Hepatocyte (in vitro differentiated cells): ENCODE results near the gene IMMP2L. TPM values are rescaled to one million over a fixed set of nuclear protein-coding genes. Genes with fewer than 3 reads are reported as not detected.

Experiments used
- DNase-seq: peaks from one replicate; pipeline ENCODE4 v3.0.0-alpha.2; 2016; ENCODE audit warnings: low spot score
- H2AFZ ChIP-seq: fragments of 200-600 bp; sonication (generic); 2 replicates; pipeline ENCODE4 v1.6.0; 2016; ENCODE audit warnings: antibody characterized with exemption, mild to moderate bottlenecking
- H3K27ac ChIP-seq: fragments of 200-600 bp; sonication (generic); 2 replicates; pipeline ENCODE4 v1.5.1; 2016; ENCODE audit warnings: mild to moderate bottlenecking
- H3K27me3 ChIP-seq: fragments of 200-600 bp; sonication (generic); 2 replicates; pipeline ENCODE4 v1.6.1; 2016
- H3K36me3 ChIP-seq: fragments of 200-600 bp; sonication (generic); replicated peaks from 2 replicates; pipeline ENCODE4 v1.5.1; 2016; ENCODE audit warnings: low read depth; ENCODE audit not compliant: insufficient read depth
- H3K4me1 ChIP-seq: fragments of 200-600 bp; sonication (generic); 2 replicates; pipeline ENCODE4 v1.5.1; 2016; ENCODE audit warnings: mild to moderate bottlenecking, moderate library complexity; ENCODE audit not compliant: insufficient read depth
- H3K4me2 ChIP-seq: fragments of 200-600 bp; sonication (generic); 2 replicates; pipeline ENCODE4 v1.6.0; 2016
- H3K4me3 ChIP-seq: fragments of 200-600 bp; sonication (generic); 2 replicates; pipeline ENCODE4 v1.5.1; 2016; ENCODE audit warnings: mild to moderate bottlenecking
- H3K79me2 ChIP-seq: fragments of 200-600 bp; sonication (generic); 2 replicates; pipeline ENCODE4 v1.6.0; 2017; ENCODE audit warnings: mild to moderate bottlenecking
- H3K9me2 ChIP-seq: fragments of 200-600 bp; sonication (generic); replicated peaks from 2 replicates; pipeline ENCODE4 v1.6.0; 2017; ENCODE audit warnings: mild to moderate bottlenecking; ENCODE audit not compliant: insufficient read depth
- H3K9me3 ChIP-seq: fragments of 200-600 bp; sonication (generic); 2 replicates; pipeline ENCODE4 v1.5.1; 2016; ENCODE audit warnings: low read depth, mild to moderate bottlenecking
- H4K20me1 ChIP-seq: fragments of 200-600 bp; sonication (generic); 2 replicates; pipeline ENCODE4 v1.6.0; 2016; ENCODE audit warnings: mild to moderate bottlenecking; ENCODE audit not compliant: insufficient read depth, poor library complexity, severe bottlenecking
- EZH2 ChIP-seq: fragments of 200-600 bp; sonication (generic); IDR thresholded peaks from 2 replicates; pipeline ENCODE4 v1.6.1; 2016; ENCODE audit warnings: antibody characterized with exemption, mild to moderate bottlenecking, borderline replicate concordance
- EZH2phosphoT487 ChIP-seq: fragments of 200-600 bp; sonication (generic); IDR thresholded peaks from one replicate; pipeline ENCODE4 v1.6.1; 2018; ENCODE audit warnings: antibody characterized with exemption, mild to moderate bottlenecking, low read depth, moderate library complexity; ENCODE audit not compliant: unreplicated experiment, severe bottlenecking
- WGBS: methylation state at CpG from one replicate; pipeline ENCODE4 v1.1.6; 2016; ENCODE audit warnings: low lambda C conversion rate; ENCODE audit errors: missing lambda C conversion rate; 5-methylcytosine and 5-hydroxymethylcytosine counted together
- polyA plus RNA-seq: library from polyadenylated mRNA; unstranded; fragments of >200 nt; fragmentation: Nextera tagmentation; extraction: Ambion mirVana; gene quantifications from 2 replicates; pipeline ENCODE4 v1.2.1, GENCODE V29; 2016
- total RNA-seq: library from RNA; depleted of rRNA; stranded (reverse); fragments of >200 nt; gene quantifications from 2 replicates; pipeline ENCODE4 v1.2.3, GENCODE V29; 2014
- TF ChIP-seq, protein P1 (sequence below): fragments of 200-600 bp; sonication (generic); IDR thresholded peaks from 2 replicates; pipeline ENCODE4 v1.5.1; 2016; ENCODE audit warnings: antibody characterized with exemption, mild to moderate bottlenecking; ENCODE audit not compliant: poor library complexity

The IMMP2L gene
- total and polyA plus RNA-seq, 2 experiments from 2014 or later, result 13.3 to 17.6 TPM

DNA sequence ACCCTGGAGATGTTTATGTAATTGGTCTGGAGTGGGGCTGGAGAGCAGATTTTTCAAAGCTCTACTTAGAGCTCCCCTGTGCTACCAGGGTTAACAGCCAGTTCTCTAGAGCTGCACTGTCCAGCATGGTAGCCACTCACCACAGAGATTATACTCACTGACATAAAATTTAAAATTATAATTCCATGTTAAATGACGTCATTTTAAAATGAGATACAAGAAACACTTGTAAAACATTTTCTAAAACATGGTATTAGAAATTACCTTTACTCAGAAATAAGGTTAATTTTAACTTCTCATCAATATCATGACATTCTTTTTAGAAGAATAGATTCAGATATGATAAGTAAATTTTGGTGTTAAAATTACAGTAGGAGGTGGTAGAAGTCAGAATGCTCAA, 777.5 kb downstream of the IMMP2L start:
- Histone ChIP-seq H3K4me2 (no peak overlapping the region), H3K36me3 (no peaks in the 10 kb centered on the region), H3K79me2 (no peaks in the 10 kb centered on the region), H4K20me1 (no peaks in the 10 kb centered on the region), H3K9me3 (no peaks in the 10 kb centered on the region), H3K27ac (no peak overlapping the region), H2AFZ (no peak overlapping the region), H3K27me3 (no peaks in the 10 kb centered on the region), H3K4me3 (no peak overlapping the region), H3K9me2 (no peaks in the 10 kb centered on the region), H3K4me1 (no peaks in the 10 kb centered on the region)
- no peak for DNase-seq
- 86% methylated on average over 1 of the region's 1 CpG for WGBS
- TF ChIP-seq EZH2 (no peak), EZH2phosphoT487 (no peak)
- TF ChIP-seq, protein P1, sequence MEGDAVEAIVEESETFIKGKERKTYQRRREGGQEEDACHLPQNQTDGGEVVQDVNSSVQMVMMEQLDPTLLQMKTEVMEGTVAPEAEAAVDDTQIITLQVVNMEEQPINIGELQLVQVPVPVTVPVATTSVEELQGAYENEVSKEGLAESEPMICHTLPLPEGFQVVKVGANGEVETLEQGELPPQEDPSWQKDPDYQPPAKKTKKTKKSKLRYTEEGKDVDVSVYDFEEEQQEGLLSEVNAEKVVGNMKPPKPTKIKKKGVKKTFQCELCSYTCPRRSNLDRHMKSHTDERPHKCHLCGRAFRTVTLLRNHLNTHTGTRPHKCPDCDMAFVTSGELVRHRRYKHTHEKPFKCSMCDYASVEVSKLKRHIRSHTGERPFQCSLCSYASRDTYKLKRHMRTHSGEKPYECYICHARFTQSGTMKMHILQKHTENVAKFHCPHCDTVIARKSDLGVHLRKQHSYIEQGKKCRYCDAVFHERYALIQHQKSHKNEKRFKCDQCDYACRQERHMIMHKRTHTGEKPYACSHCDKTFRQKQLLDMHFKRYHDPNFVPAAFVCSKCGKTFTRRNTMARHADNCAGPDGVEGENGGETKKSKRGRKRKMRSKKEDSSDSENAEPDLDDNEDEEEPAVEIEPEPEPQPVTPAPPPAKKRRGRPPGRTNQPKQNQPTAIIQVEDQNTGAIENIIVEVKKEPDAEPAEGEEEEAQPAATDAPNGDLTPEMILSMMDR, result no peak

DNA sequence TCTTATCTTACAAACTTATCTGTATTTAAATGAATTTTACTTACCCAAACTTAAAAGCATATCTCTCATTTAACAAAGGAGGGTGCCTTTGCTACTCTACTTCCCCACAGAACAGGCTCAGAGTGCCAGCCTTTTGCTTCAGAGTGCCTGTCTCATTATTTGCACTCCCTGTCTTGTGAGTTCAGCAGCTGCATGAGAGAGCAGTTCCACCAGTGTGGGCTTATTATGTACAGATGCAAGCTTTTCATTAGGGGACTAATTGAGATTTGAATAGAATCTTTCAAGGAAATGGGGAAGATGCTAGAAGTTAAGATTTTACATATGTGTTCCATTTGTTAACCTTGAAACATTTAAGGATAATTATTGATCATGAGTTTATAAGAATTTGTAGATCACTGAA, 781.6 kb downstream of the IMMP2L start:
- no peaks in the 10 kb centered on the region for H3K79me2 ChIP-seq
- H3K4me1 ChIP-seq, result no peaks in the 10 kb centered on the region
- H3K27ac ChIP-seq, result no peak overlapping the region
- H3K36me3 ChIP-seq, result no peaks in the 10 kb centered on the region
- H3K27me3 ChIP-seq, result no peaks in the 10 kb centered on the region
- no peaks in the 10 kb centered on the region for H4K20me1 ChIP-seq
- no peak overlapping the region for H3K4me3 ChIP-seq
- H3K4me2 ChIP-seq, result no peak overlapping the region
- H2AFZ ChIP-seq, result no peak overlapping the region
- H3K9me2 ChIP-seq, result no peaks in the 10 kb centered on the region
- no peak for TF ChIP-seq EZH2phosphoT487
- TF ChIP-seq, protein P1, result no peak
- TF ChIP-seq EZH2, result no peak
- H3K9me3 ChIP-seq, result no peaks in the 10 kb centered on the region
- no peak for DNase-seq

DNA sequence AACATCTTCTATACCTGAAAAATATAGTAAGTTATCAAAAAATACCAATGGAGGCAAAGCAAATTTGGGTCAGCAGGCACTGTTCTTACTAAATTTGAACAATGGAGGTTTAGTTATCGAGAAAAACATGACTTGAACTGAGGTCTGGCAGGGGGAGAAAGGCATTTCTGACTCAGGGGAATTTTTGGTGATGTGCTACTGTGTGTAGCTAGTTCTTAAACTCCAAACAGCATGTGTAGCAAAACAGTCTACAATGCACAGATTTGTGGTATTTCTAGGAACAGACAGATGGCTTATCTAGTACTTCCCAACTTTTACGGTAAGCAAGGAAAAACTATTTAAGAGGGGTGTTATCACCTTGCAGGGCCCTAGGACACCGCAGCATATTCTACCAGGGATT, 783.0 kb downstream of the IMMP2L start:
- no peak for DNase-seq
- Histone ChIP-seq H3K36me3 (no peaks in the 10 kb centered on the region), H3K27ac (no peak overlapping the region), H3K9me3 (no peaks in the 10 kb centered on the region), H3K4me2 (no peak overlapping the region), H3K4me3 (no peak overlapping the region), H2AFZ (no peak overlapping the region), H4K20me1 (no peaks in the 10 kb centered on the region), H3K79me2 (no peaks in the 10 kb centered on the region), H3K9me2 (no peaks in the 10 kb centered on the region), H3K27me3 (no peaks in the 10 kb centered on the region), H3K4me1 (no peaks in the 10 kb centered on the region)
- 63% methylated on average over 3 of the region's 3 CpGs for WGBS
- TF ChIP-seq EZH2phosphoT487 (no peak), EZH2 (no peak)
- TF ChIP-seq, protein P1, result no peak

DNA sequence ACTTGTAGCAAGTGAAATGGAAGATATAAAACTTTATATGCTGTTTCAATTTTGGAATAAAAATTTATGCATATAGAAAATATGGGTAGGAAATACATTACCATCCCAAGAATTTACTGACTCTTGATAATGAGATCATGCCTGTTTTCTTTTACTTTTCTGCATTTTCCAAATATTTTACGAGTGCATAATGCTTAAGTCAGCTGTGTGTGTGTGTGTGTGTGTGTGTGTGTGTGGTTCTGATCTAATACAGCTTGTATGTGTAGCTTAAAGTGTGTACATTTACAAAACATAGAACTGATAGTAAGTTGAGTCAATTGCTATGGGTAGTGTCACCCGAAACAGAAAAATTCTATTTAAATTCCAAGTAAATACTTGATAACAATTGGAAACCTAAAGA, 787.2 kb downstream of the IMMP2L start:
- Histone ChIP-seq H3K27ac (no peak overlapping the region), H2AFZ (no peak overlapping the region), H3K36me3 (no peaks in the 10 kb centered on the region), H3K79me2 (no peaks in the 10 kb centered on the region), H4K20me1 (no peaks in the 10 kb centered on the region), H3K9me3 (no peaks in the 10 kb centered on the region), H3K4me2 (no peak overlapping the region), H3K4me3 (no peak overlapping the region), H3K9me2 (no peaks in the 10 kb centered on the region), H3K27me3 (no peaks in the 10 kb centered on the region), H3K4me1 (no peaks in the 10 kb centered on the region)
- TF ChIP-seq, protein P1, result no peak
- TF ChIP-seq EZH2phosphoT487, result no peak
- TF ChIP-seq EZH2, result no peak
- DNase-seq, result no peak
- 79% methylated on average over 2 of the region's 2 CpGs for WGBS
